DMS79 treated with DMSO at 0.1 percent for 48 hours (cell line): ENCODE results near the gene LGMN.

Source experiments
- DNase-seq: peaks from one replicate; lab custom pipeline; 2025; lab: John Stamatoyannopoulos, UW

Gene LGMN

DNA sequence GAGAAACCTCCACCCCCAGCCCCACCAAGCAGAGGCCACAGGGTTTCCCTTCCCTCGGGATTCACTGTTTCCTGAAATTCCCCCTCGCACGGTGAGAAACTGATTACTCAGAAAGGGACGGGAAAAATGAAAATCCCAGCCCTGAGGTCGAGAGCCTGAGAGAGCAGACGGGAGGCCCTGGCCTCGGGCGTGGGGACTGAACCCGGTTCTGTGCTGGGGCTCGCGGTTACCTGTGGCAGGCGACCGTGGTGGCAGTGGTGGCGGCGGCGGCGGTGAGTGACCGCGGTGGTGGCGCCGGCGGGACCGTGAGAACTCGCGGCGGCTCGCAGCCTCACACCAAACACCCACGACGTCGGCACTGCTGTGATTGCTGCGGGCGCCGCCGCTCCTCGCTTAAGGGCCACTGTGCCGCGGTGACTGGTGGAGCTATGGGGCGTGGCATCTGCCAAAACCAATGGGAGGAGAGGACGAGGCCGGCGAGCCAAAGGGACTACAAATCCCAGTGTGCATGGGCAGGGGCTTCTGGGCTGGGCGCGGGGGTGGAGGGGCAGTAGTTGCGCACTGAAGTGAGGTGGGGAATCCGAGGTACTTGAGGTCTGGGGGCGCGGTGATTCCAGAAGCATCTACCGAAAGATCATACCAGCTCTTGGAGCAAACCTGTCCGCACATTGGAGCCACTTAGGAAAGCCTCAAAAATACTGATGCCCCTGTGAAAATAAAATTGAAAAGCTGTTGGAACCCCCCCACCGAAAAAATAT lies at the start of gene LGMN:
Gene LGMN (minus strand): TSS at position 369 of the 758 bp plus-strand sequence. CDS start 15,841 bp downstream, outside the sequence.
- peak; percentile 99 for DNase-seq

GRCh38 chr14:92794961-92795360 lies 46.5 kb upstream of the LGMN start:
- DNase-seq = no peak

DNA sequence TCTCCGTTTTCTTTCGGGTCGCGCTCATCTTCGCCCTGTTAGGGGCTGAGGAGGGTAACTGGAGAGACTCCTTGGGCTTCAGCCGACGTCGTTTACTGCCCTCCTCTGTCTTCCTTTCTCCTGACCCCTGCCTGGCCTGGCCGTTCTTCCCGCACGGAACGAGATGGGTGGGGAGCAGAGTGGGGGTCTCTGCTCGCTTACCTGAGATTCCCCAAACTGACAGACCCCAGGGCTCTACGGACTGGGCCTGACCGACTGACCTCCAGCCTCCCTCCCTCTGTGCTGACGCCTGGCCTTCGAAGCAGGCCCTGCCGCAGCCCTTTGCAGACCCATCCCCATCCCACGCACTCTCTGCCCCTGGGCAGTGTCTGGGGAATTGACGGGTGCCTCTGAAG lies 46.1 kb upstream of the LGMN start:
- DNase-seq = peak; percentile 39

DNA sequence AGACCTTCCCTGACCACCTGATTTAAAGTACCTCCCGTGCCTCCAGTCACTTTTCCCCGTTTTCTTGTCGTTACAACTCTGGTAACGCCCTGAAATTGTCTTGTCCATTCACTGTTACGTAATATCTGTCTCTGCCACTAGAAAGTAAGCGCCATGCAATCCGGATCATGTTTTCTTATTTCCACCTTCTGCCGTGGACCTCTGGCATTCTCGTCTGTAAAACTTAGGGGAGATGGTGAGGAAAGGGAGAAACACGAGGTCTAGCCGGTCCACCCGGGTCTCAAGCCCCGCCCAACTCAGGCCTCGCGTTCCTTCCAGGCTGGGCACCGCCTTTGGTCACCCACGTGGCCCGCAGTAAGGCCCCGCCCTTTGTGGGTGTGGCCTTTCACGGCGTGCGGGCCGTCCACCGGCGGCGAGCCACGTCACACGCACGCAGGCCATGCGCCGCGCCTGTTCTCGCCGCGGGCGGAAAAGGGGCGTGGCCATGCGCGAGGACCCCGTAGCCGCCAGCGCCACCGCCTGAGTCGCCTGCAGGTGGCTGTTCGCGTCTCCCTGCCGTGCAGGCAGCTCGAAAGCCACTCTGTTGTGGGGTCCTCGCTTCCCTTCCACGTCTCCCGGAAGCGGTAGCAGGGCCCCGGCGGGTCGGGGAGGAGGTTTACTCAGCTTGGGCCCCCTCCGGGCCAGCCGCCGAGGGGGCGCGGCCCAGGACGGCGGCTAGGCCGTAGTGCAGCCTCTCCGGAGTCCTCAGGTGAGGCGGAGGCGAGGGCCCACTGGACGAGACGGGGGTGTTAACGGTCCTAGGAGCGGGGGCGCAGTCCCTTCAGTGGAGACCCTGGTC lies 45.5 kb upstream of the LGMN start, which contains the start of gene GOLGA5:
Gene GOLGA5 (plus strand): TSS at position 597 of the 838 bp plus-strand sequence. CDS start 3,133 bp downstream, outside the sequence.
- peak; percentile 100 for DNase-seq

- no peak for DNase-seq
Observed at GRCh38 chr14:92792885-92793284, 44.5 kb upstream of the LGMN start.

DNA sequence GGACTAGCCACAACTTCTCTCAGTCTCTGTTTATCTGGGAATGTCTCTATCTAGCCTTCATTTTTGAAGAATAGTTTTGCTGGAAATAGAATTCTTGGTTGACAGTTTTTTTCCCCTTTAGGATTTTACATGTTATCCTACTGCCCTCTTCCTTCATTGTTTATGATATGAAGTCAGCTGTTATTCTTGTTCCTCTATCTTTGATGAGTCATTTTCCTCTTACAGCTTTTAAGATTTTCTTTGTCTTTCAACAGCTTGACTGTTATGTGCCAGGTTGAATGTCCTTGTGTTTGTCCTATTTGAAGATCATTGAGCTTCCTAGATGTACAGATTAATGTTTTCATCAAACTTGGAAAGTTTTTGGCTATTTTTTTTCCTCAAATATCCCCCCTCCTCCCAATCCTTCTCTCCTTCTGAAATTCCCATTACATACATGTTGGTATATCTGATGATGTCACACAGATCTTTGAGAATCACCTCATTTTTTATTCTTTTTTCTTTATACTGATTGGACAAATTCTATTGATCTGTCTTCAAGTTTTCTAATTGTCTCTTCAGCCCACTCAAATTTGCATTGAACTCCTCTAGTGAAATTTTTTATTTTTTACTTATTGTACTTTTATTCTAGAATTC lies 41.1 kb upstream of the LGMN start:
- DNase-seq = no peak

DNA sequence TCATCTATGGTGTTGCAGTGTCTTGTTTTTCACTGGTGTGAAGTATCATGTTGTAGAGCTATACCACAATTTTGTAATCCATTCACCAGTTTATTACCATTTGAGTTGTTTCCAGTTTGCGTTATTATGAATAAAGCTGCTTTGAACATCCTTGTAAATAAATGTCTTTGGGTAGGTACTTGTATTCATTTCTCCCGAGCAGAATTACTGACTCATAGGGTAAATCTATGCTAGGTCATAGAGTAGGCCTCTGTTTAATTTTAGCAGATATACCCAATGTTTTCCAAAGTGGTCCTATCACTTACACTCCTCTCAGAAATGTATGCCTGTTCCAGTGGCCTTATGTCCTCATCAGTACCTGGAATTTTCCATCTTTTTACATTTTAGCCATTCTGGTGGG lies 39.1 kb upstream of the LGMN start:
- no peak for DNase-seq

DNA sequence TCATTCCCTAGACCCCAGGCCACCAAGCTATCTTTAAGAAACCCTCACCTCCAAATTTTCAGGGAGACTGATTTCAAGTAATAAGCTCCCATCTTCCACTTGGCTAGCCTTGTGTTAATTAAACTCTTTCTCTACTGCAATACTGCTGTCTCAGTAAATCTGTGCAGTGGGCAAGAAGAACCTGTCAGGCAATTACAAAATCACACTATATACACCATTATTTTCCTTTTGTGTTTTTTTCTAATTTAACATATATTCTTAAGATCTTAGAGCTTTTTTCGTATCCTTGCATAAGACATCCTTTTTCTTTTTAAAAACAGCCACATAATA lies 38.0 kb upstream of the LGMN start:
- no peak for DNase-seq

DNA sequence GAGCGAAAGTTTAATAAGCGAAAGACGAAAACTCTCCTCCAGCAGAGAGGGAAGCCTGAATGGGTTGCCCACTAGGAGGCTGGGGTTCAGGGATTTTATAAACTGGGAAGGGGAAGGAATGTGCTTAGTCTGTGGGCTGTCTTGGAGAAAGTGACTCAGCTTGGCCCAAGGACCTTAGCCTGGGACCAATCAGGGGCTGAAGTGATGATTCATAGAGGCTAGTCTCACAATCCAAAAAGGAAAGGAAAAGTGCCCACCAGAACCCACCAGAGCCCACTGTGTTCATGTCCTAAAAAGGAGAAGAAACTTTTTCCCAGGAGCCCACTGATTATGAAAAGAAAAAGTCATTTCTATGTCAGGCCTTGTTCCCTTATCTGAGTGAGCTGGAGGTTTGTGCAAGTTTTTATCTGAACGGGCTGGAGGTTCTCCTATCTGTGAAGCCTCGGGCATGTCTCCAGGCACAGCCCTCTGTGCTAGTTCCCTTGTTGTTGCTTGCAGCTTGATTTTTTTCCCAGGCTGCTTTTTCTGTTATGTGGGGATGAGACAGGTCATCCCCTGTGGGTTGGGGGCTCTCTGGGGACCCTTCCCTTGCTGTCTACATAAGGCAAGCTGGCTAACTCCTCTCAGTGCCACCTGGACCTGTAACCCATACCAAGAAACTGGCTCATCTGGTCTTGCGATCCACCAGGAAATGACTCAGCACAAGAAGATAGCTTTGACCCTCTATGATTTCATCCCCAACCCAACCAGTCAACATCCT lies 37.4 kb upstream of the LGMN start:
- DNase-seq = no peak

DNA sequence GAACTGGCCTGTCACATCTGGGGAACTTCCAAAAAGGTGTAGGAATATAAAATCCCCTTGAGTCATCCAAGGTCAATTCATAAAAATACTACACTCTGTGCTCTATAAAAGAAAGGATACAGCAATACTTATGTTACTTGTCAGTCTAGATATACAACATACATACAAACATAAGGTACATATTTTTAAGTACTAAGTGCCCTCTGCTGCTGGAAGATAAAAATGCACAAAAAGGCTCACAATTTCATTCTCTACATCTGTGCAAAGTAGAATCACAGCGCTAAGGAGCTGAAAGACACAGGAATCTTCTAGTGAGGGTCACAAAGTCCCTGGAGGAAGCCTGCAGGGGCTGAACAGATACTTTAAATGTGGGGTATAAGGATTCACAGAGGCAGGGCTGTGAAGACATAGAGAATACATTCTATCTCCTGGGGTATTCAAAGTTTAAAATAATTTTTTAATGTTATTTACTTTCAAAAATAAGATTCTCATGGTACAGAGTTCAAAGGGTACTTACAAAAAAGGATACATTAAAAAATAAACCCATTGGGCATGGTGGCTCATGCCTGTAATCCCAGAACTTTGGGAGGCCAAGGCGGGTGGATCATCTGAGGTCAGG lies 35.5 kb upstream of the LGMN start:
- peak; percentile 94 for DNase-seq

GRCh38 chr14:92781350-92781749 lies 32.9 kb upstream of the LGMN start:
- DNase-seq = no peak

DNA sequence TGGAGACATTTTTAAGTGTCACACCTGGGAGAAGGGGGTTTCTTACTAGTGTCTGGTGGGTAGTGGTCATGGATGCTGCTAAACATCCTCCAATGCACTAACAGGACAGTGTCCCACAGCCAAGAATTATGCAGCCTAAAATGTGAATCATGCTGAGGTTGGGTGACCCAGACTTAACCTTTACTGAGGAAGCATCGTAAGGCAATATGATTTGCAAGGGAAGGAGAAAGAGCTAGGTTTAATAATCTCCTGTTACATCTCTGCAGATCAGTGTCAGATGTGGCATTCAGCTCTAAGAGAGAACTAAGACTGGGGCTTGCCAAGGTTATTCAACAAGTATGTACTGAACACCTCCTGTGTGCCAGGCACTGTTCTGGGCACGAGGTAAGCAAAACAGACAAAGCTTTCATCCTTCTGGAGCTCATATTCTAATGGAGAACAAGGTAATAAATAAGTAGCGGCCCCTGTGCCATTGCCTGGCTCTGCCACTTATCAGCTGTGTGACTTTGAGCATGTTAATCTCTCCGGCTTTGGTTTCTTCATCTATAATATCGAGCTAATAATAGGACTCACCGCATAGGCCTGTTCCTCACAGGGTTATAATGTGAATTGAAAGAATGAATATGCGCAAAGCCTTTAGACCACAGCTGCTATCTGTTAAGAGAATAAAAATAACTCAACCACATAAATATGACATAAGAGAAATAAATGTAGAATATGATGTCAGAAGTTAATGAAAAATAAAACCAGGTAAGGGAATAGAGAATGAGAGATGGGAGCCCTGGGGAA lies 32.2 kb upstream of the LGMN start:
- DNase-seq = no peak

DNA sequence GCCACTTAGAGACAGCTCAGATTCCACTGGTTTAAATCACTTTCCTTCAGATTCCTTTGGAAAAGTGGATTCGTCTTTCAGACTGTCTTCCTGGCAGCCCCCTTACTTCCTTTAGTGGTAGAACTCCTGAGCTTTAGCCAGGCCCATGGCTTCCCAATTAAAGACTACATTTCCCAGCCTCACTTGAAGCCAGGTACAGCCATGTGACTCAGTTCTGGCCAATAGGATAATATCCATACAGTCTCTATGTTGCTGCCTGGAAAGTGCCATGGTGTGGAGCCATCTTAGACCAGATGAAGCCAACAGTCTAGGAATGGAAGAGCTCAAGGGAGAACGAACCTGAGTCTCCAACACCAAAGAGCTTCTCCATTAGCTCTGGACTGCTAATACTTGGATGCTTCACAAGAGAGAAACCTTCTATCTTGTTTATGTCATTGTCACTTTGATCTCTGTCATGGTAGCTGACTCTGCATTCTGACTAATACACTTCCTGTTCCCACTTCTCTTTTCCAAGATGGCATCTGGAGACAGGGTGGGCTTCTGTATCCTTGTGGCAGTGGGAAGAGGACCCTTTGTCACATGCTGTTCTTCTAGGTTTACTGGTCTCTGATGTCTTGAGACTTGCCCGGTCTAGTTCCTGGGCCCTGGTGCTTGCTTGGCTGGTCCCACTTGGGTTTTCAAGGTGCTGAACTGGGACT lies 30.6 kb upstream of the LGMN start:
- peak; percentile 12 for DNase-seq

- DNase-seq = peak; percentile 95
Observed at GRCh38 chr14:92775292-92775691, 26.9 kb upstream of the LGMN start.

DNA sequence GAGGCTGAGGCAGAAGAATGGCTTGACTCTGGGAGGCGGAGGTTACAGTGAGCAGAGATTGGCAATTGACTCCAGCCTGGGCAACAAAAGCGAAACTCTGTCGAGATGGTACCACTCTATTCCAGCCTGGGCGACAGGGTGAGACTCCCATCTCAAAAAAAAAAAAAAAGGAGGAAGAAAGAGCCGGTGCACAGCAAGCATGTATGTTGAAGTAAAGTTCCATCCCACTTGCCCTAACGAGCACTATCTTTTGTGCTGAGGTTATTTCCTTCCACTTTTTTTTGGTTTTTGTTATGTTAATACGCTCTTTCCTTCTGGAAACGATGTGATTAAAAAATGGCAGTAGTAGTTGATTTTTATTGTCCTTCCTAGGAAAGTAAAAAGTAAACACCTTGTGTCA lies 26.1 kb upstream of the LGMN start:
- no peak for DNase-seq

- DNase-seq = no peak
Observed at GRCh38 chr14:92770484-92770883, 22.1 kb upstream of the LGMN start.

GRCh38 chr14:92768795-92769194 lies 20.4 kb upstream of the LGMN start:
- no peak for DNase-seq

DNA sequence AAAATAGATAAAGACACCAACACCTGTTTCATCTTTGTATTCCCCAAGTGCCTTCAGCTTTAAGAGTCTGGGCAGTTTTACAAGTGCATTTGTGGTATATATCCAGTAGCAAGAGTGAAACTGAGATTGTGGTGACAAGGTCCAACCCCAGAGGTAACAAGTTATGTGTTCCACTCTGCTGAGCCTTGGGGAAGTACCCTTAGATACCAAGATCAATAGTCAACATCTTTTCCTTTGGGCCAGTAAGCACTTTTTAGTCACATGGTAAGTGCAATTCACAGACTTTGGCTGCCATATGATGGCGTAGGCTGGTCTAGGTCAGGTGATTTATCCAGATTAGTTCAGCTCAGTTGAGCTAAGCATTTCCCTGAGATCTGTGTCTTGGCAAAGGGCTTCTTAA lies 19.8 kb upstream of the LGMN start:
- DNase-seq = peak; percentile 71

- DNase-seq = peak; percentile 92
Observed at GRCh38 chr14:92763666-92764631, 15.5 kb upstream of the LGMN start.
